ENCODE data around the gene MAGEB17. TPM values are rescaled to one million over a fixed set of nuclear protein-coding genes. Genes with fewer than 3 reads are reported as not detected.
A peak's percentile ranks its signal among the peaks of the same experiment; 100 is the strongest.

MAGEB17 gene
- total RNA-seq, 2 donors from 2014 or later, result 0.52 to 7.3 TPM

- Histone ChIP-seq H3K9me3 (no peaks in the 10 kb centered on the region), H3K36me3 (replicated peaks in 1 of 2; ENCODE audit: insufficient read depth in 1 of 2, low read depth in 2 of 2) (no peaks in the 10 kb centered on the region), H3K27me3 (no peaks in the 10 kb centered on the region), H3K4me1 (peaks cover 19% of the 10 kb centered on the region), H3K27ac (peak overlapping the region in 2 of 4 donors; percentile 66 to 68), H3K4me3 (no peak overlapping the region)
- DNase-seq (peak; percentile 11 to 36 (median 14)), ATAC-seq (peak; percentile 84)
- intact Hi-C loops (cut with DNase I), result no loop called here
- WGBS, 2 donors, result 14% methylated on average over 4 of the region's 4 CpGs
- TF ChIP-seq, protein P1, sequence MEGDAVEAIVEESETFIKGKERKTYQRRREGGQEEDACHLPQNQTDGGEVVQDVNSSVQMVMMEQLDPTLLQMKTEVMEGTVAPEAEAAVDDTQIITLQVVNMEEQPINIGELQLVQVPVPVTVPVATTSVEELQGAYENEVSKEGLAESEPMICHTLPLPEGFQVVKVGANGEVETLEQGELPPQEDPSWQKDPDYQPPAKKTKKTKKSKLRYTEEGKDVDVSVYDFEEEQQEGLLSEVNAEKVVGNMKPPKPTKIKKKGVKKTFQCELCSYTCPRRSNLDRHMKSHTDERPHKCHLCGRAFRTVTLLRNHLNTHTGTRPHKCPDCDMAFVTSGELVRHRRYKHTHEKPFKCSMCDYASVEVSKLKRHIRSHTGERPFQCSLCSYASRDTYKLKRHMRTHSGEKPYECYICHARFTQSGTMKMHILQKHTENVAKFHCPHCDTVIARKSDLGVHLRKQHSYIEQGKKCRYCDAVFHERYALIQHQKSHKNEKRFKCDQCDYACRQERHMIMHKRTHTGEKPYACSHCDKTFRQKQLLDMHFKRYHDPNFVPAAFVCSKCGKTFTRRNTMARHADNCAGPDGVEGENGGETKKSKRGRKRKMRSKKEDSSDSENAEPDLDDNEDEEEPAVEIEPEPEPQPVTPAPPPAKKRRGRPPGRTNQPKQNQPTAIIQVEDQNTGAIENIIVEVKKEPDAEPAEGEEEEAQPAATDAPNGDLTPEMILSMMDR (IDR thresholded peaks at IDR 0.05), result no peak
- TF ChIP-seq POLR2A (IDR thresholded peaks at IDR 0.05), result no peak
These were observed 35.7 kb downstream of the MAGEB17 start for GRCh38 chrX:16202943-16203342.

DNA sequence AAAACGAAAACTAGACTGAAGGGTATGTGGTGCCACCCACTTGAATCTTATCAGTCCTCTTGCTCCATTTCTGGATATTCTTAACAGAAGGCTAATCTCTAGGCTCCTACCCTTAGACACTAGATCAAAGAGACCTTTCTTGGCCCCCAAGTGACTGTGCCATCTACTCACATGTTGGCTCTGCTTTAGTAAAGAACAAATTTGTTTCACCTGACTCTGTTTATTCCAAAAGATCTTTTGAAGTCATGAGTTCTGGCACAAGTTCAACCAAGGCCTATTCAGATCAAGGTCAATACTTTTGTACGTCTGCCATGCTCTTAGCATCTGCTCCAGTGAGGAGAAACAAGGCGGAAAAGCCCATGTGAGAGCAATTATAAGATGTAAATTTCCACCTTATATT, 37.3 kb downstream of the MAGEB17 start:
- DNase-seq (peak; percentile 22 to 65 (median 42)), ATAC-seq (peak; percentile 74)
- Histone ChIP-seq H3K9me3 (no peaks in the 10 kb centered on the region), H3K4me3 (no peak overlapping the region), H3K36me3 (replicated peaks in 1 of 2; ENCODE audit: insufficient read depth in 1 of 2, low read depth in 2 of 2) (no peaks in the 10 kb centered on the region), H3K27me3 (no peaks in the 10 kb centered on the region), H3K27ac (peak overlapping the region; percentile 26 to 68 (median 52)), H3K4me1 (peaks cover 19% of the 10 kb centered on the region)
- intact Hi-C loops (cut with DNase I), result no loop called here
- TF ChIP-seq POLR2A (IDR thresholded peaks at IDR 0.05), result no peak
- TF ChIP-seq, protein P1 (IDR thresholded peaks at IDR 0.05), result no peak
- 23 to 24% methylated on average over 3 of the region's 3 CpGs for WGBS, 2 donors

- peak overlapping the region; percentile 10 to 68 (median 42) for H3K27ac ChIP-seq
- intact Hi-C loops (cut with DNase I), result no loop called here
- ATAC-seq (no peak), DNase-seq (no peak)
- no peaks in the 10 kb centered on the region for H3K9me3 ChIP-seq
- peaks cover 19% of the 10 kb centered on the region for H3K4me1 ChIP-seq
- no peak for TF ChIP-seq POLR2A (IDR thresholded peaks at IDR 0.05)
- TF ChIP-seq, protein P1 (IDR thresholded peaks at IDR 0.05), result no peak
- H3K36me3 ChIP-seq (replicated peaks in 1 of 2; ENCODE audit: insufficient read depth in 1 of 2, low read depth in 2 of 2), result no peaks in the 10 kb centered on the region
- H3K27me3 ChIP-seq, result no peaks in the 10 kb centered on the region
- WGBS, 2 donors, result 14 to 27% methylated on average over 3 of the region's 3 CpGs
- H3K4me3 ChIP-seq, result no peak overlapping the region
These were observed 38.6 kb downstream of the MAGEB17 start for GRCh38 chrX:16205840-16206239.

DNA sequence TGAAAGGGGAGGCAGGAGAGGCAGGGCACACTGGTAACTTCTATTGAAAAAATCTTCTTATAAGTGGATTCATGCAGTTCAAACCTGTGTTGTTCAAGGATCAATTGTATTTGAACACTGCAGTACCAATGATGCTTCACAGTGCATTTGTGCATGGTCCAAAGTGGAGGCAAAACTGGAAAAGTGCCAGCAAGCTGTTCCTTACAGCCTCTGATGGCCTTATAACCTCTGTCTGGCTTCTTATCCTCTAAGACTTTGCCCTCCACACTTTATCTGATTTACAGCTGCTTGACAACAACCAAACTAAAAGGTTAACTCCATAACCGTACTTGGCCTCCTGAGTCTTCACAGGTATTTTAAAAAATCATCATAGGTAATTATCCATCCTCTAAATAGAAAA, 40.4 kb downstream of the MAGEB17 start:
- Histone ChIP-seq H3K4me1 (peaks cover 14% of the 10 kb centered on the region), H3K36me3 (replicated peaks in 1 of 2; ENCODE audit: insufficient read depth in 1 of 2, low read depth in 2 of 2) (no peaks in the 10 kb centered on the region), H3K4me3 (no peak overlapping the region), H3K27ac (no peak overlapping the region), H3K27me3 (no peaks in the 10 kb centered on the region), H3K9me3 (no peaks in the 10 kb centered on the region)
- ATAC-seq (no peak), DNase-seq (no peak)
- 44 to 47% methylated on average over 1 of the region's 1 CpG for WGBS, 2 donors
- TF ChIP-seq, protein P1 (IDR thresholded peaks at IDR 0.05), result no peak
- no peak for TF ChIP-seq POLR2A (IDR thresholded peaks at IDR 0.05)
- intact Hi-C loops (cut with DNase I), result no loop called here

- intact Hi-C loops (cut with DNase I), result no loop called here
These were observed 41.3 kb downstream of the MAGEB17 start for GRCh38 chrX:16208601-16209000.

More at GRCh38 chrX:16208601-16209000, 41.3 kb downstream of the MAGEB17 start:
- Histone ChIP-seq H3K27ac (no peak overlapping the region), H3K27me3 (no peaks in the 10 kb centered on the region), H3K36me3 (replicated peaks in 1 of 2; ENCODE audit: insufficient read depth in 1 of 2, low read depth in 2 of 2) (no peaks in the 10 kb centered on the region), H3K9me3 (no peaks in the 10 kb centered on the region), H3K4me1 (peaks cover 13% of the 10 kb centered on the region), H3K4me3 (no peak overlapping the region)
- WGBS, 2 donors, result 85% methylated on average over 4 of the region's 4 CpGs
- ATAC-seq (no peak), DNase-seq (no peak)
- TF ChIP-seq POLR2A (IDR thresholded peaks at IDR 0.05), result no peak
- TF ChIP-seq, protein P1 (IDR thresholded peaks at IDR 0.05), result no peak
